ENCODE results near the gene TCF4. TPM values are rescaled to one million over a fixed set of nuclear protein-coding genes. Genes with fewer than 3 reads are reported as not detected.

The TCF4 gene
- total and polyA plus RNA-seq, 2 donors (not counting 3 experiments of a cell fraction or from before 2014, with no cell fraction given): 183 to 390 TPM

GRCh38 chr18:55386545-55386944 is 201.4 kb downstream of the TCF4 start:
- FAIRE-seq: no peak

More at GRCh38 chr18:55386545-55386944, 201.4 kb downstream of the TCF4 start:
- Histone ChIP-seq H3K9ac (replicated peaks; ENCODE audit: extremely low read depth, insufficient read depth, low read length) (no peak overlapping the region), H3K4me2 (ENCODE audit: insufficient read depth, low read length) (no peak overlapping the region), H2AFZ (ENCODE audit: low read depth, low read length) (no peak overlapping the region), H3K9me1 (replicated peaks; ENCODE audit: control insufficient read depth, extremely low read depth, insufficient read depth, low read length) (no peaks in the 10 kb centered on the region), H3K36me3 (ENCODE audit: control insufficient read depth in 2 of 2, extremely low read depth in 1 of 2, insufficient read depth in 2 of 2, low read length in 2 of 2) (peaks cover 5% of the 10 kb centered on the region in 2 experiments), H3K9me3 (replicated peaks; ENCODE audit: control insufficient read depth, insufficient read depth, low read length) (no peaks in the 10 kb centered on the region), H3K4me1 (ENCODE audit: control insufficient read depth, extremely low read depth, insufficient read depth, low read length) (peaks cover 41% of the 10 kb centered on the region), H3K27me3 (ENCODE audit: control insufficient read depth in 2 of 2, insufficient read depth in 2 of 2, low read length in 2 of 2) (no peaks in the 10 kb centered on the region), H3K27ac (ENCODE audit: insufficient read depth, low read depth, low read length) (peak overlapping the region; percentile 88), H4K20me1 (replicated peaks; ENCODE audit: control insufficient read depth, extremely low read depth, insufficient read depth, low read length) (peaks cover 2% of the 10 kb centered on the region), H3K79me2 (ENCODE audit: control insufficient read depth, insufficient read depth, low read length) (peaks cover 88% of the 10 kb centered on the region), H3K4me3 (replicated peaks in 1 of 3; ENCODE audit: insufficient read depth in 1 of 3, low read depth in 1 of 3, low read length in 3 of 3) (no peak overlapping the region)
- DNase-seq (ENCODE audit: low read depth, low spot score): no peak
- POLR2A ChIA-PET: no interaction called here
- BruUV-seq (replicated peaks): no TSS peak
- intact Hi-C loops (cut with micrococcal nuclease) (loop anchor here (2.0 to 10.0 kb wide), 4 partner anchors 154 to 1188 kb away; partner anchors contain the start of gene TCF4), dilution Hi-C loops (cut with MboI; ENCODE audit: extremely low pct_ligation_motif_present, low sequenced_read_pairs) (no loop called here)
- TF ChIP-seq POLR2AphosphoS5 (IDR thresholded peaks at IDR 0.05; ENCODE audit: insufficient read depth, low read depth, low read length) (no peak), CTCF (IDR thresholded peaks at IDR 0.05; ENCODE audit: extremely low read depth in 1 of 2, insufficient read depth in 1 of 2, low read depth in 1 of 2, low read length in 2 of 2) (no peak), MYC (IDR thresholded peaks at IDR 0.05; ENCODE audit: low read depth, low read length) (no peak), GATA2 (IDR thresholded peaks at IDR 0.05; ENCODE audit: insufficient read depth, insufficient read length, low read depth, low read length) (no peak), POLR2A (IDR thresholded peaks at IDR 0.05; ENCODE audit: low read depth, low read length) (no peak), FOS (IDR thresholded peaks at IDR 0.05; ENCODE audit: borderline replicate concordance, insufficient read depth, low read length) (no peak), EZH2 (IDR thresholded peaks at IDR 0.05; ENCODE audit: borderline replicate concordance, low read depth, low read length, severe bottlenecking) (no peak), JUN (IDR thresholded peaks at IDR 0.05; ENCODE audit: borderline replicate concordance, insufficient read depth, insufficient read length, low read depth) (no peak), MAX (IDR thresholded peaks at IDR 0.05; ENCODE audit: insufficient read depth, insufficient read length) (no peak)
- CTCF ChIA-PET: interaction anchor here (1.1 to 3.5 kb wide), 5 partner anchors 11 to 396 kb away, joined by 3 to 65 read pairs (median 9); no protein-coding TSS in a partner anchor
